IPS-15b (cell line): ENCODE results near the gene COL1A2.

Source experiments
- H3K27me3 ChIP-seq: one replicate; pipeline ENCODE4 v1.6.1; 2013; ENCODE audit warnings: low read length; ENCODE audit not compliant: control insufficient read depth, insufficient read depth
- H3K36me3 ChIP-seq: one replicate; pipeline ENCODE4 v1.6.1; 2013; ENCODE audit warnings: low read length; ENCODE audit not compliant: control insufficient read depth, insufficient read depth
- H3K4me1 ChIP-seq: one replicate; pipeline ENCODE4 v1.6.1; 2013; ENCODE audit warnings: mild to moderate bottlenecking, low read length; ENCODE audit not compliant: control insufficient read depth, insufficient read depth
- H3K4me3 ChIP-seq: one replicate; pipeline ENCODE4 v1.5.1; 2013; ENCODE audit warnings: low read depth, low read length
- H3K9ac ChIP-seq: one replicate; pipeline ENCODE4 v1.6.1; 2013; ENCODE audit warnings: low read depth, mild to moderate bottlenecking, low read length
- H3K9me3 ChIP-seq: one replicate; pipeline ENCODE4 v1.6.1; 2013; ENCODE audit warnings: mild to moderate bottlenecking, low read length; ENCODE audit not compliant: control insufficient read depth, insufficient read depth

The COL1A2 gene

GRCh38 chr7:94466516-94466915 is 71.8 kb downstream of the COL1A2 start:
- Histone ChIP-seq H3K27me3 (no peaks in the 10 kb centered on the region), H3K4me1 (no peaks in the 10 kb centered on the region), H3K9me3 (no peaks in the 10 kb centered on the region), H3K9ac (no peak overlapping the region), H3K4me3 (no peak overlapping the region), H3K36me3 (no peaks in the 10 kb centered on the region)

GRCh38 chr7:94471604-94472003 is 76.9 kb downstream of the COL1A2 start:
- no peaks in the 10 kb centered on the region for H3K36me3 ChIP-seq
- no peak overlapping the region for H3K9ac ChIP-seq
- no peaks in the 10 kb centered on the region for H3K9me3 ChIP-seq
- no peak overlapping the region for H3K4me3 ChIP-seq
- no peaks in the 10 kb centered on the region for H3K4me1 ChIP-seq
- H3K27me3 ChIP-seq = no peaks in the 10 kb centered on the region

- no peaks in the 10 kb centered on the region for H3K4me1 ChIP-seq
- no peaks in the 10 kb centered on the region for H3K27me3 ChIP-seq
- H3K9me3 ChIP-seq = no peaks in the 10 kb centered on the region
- H3K4me3 ChIP-seq = no peak overlapping the region
- no peak overlapping the region for H3K9ac ChIP-seq
- H3K36me3 ChIP-seq = no peaks in the 10 kb centered on the region
Measured at GRCh38 chr7:94472608-94473007, 77.9 kb downstream of the COL1A2 start.

- no peaks in the 10 kb centered on the region for H3K27me3 ChIP-seq
- no peaks in the 10 kb centered on the region for H3K4me1 ChIP-seq
- no peak overlapping the region for H3K9ac ChIP-seq
- H3K4me3 ChIP-seq = no peak overlapping the region
- no peaks in the 10 kb centered on the region for H3K9me3 ChIP-seq
- no peaks in the 10 kb centered on the region for H3K36me3 ChIP-seq
Measured at GRCh38 chr7:94476251-94476840, 81.7 kb downstream of the COL1A2 start.

- no peaks in the 10 kb centered on the region for H3K9me3 ChIP-seq
- no peak overlapping the region for H3K9ac ChIP-seq
- H3K27me3 ChIP-seq = no peaks in the 10 kb centered on the region
- H3K36me3 ChIP-seq = no peaks in the 10 kb centered on the region
- no peaks in the 10 kb centered on the region for H3K4me1 ChIP-seq
- H3K4me3 ChIP-seq = no peak overlapping the region
Measured at GRCh38 chr7:94477878-94478277, 83.2 kb downstream of the COL1A2 start.

- no peaks in the 10 kb centered on the region for H3K4me1 ChIP-seq
- H3K36me3 ChIP-seq = no peaks in the 10 kb centered on the region
- no peaks in the 10 kb centered on the region for H3K9me3 ChIP-seq
- no peak overlapping the region for H3K4me3 ChIP-seq
- no peak overlapping the region for H3K9ac ChIP-seq
- H3K27me3 ChIP-seq = no peaks in the 10 kb centered on the region
Measured at GRCh38 chr7:94478648-94479214, 84.0 kb downstream of the COL1A2 start.
